ENCODE measurements around the gene HIVEP3. TPM values are rescaled to one million over a fixed set of nuclear protein-coding genes. Genes with fewer than 3 reads are reported as not detected.

Gene HIVEP3
- total RNA-seq, 1 donor from 2014 or later = 5.7 TPM

- DNase-seq = no peak
- intact Hi-C loops (cut with micrococcal nuclease) = loop anchor here (10.0 kb wide), 1 partner anchor 119 kb away; no protein-coding TSS in a partner anchor
- no peaks in the 10 kb centered on the region for H3K36me3 ChIP-seq
- no peak overlapping the region for H3K4me3 ChIP-seq
- no peaks in the 10 kb centered on the region for H3K27me3 ChIP-seq (ENCODE audit: low read depth)
- no peak for TF ChIP-seq CTCF (IDR thresholded peaks at IDR 0.05; ENCODE audit: borderline replicate concordance)
- H3K4me1 ChIP-seq = peaks cover 52% of the 10 kb centered on the region
- H3K9me3 ChIP-seq (replicated peaks) = peaks cover 2% of the 10 kb centered on the region
- peak overlapping the region; percentile 81 for H3K27ac ChIP-seq (replicated peaks)
Measured at GRCh38 chr1:41915786-41916571, 2.7 kb downstream of the HIVEP3 start.

GRCh38 chr1:41914516-41914915 is 4.2 kb downstream of the HIVEP3 start:
- Histone ChIP-seq H3K27ac (replicated peaks) (no peak overlapping the region), H3K4me1 (peaks cover 42% of the 10 kb centered on the region), H3K9me3 (replicated peaks) (peaks cover 5% of the 10 kb centered on the region), H3K36me3 (no peaks in the 10 kb centered on the region), H3K27me3 (ENCODE audit: low read depth) (no peaks in the 10 kb centered on the region), H3K4me3 (no peak overlapping the region)
- intact Hi-C loops (cut with micrococcal nuclease) = loop anchor here (10.0 kb wide), 1 partner anchor 120 kb away; no protein-coding TSS in a partner anchor
- no peak for DNase-seq
- TF ChIP-seq CTCF (IDR thresholded peaks at IDR 0.05; ENCODE audit: borderline replicate concordance) = no peak

- Histone ChIP-seq H3K4me1 (peaks cover 27% of the 10 kb centered on the region), H3K27ac (replicated peaks) (no peak overlapping the region), H3K36me3 (no peaks in the 10 kb centered on the region), H3K9me3 (replicated peaks) (peaks cover 5% of the 10 kb centered on the region), H3K27me3 (ENCODE audit: low read depth) (no peaks in the 10 kb centered on the region), H3K4me3 (no peak overlapping the region)
- no peak for TF ChIP-seq CTCF (IDR thresholded peaks at IDR 0.05; ENCODE audit: borderline replicate concordance)
- no peak for DNase-seq
- intact Hi-C loops (cut with micrococcal nuclease) = loop anchor here (10.0 kb wide), 1 partner anchor 122 kb away; no protein-coding TSS in a partner anchor
Measured at GRCh38 chr1:41913014-41913413, 5.7 kb downstream of the HIVEP3 start.

DNA sequence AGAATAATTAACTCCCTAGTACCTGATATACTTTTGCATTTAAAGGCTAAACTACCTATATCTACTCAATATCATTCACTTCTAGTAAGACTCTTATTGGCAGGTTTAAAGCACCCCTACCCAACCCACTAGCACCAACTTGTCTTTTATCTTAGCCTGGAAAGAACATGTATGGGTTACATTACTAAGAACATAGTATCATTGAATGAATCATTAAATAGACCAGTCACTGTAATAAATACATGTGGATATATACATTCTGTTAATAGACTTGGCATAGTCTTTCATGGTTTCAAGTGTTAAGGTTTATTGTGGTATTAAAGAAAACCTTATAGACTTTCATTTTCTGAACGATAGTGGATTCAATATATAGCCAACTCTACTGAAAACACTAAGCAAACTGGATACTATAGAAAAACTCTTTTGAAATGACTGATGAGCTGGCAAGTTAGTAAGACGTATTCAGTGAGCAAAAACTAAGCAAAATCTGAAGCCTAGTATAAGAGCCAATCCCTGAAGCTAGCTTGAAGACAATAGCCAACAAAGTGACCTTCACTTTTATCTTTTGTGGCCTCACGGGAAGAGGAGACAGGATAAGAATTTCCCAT is 10.3 kb downstream of the HIVEP3 start:
- no peak for DNase-seq
- intact Hi-C loops (cut with micrococcal nuclease) = no loop called here
- Histone ChIP-seq H3K27ac (replicated peaks) (no peak overlapping the region), H3K27me3 (ENCODE audit: low read depth) (no peaks in the 10 kb centered on the region), H3K36me3 (no peaks in the 10 kb centered on the region), H3K4me3 (no peak overlapping the region), H3K4me1 (peaks cover 8% of the 10 kb centered on the region), H3K9me3 (replicated peaks) (peaks cover 5% of the 10 kb centered on the region)
- TF ChIP-seq CTCF (IDR thresholded peaks at IDR 0.05; ENCODE audit: borderline replicate concordance) = no peak

DNA sequence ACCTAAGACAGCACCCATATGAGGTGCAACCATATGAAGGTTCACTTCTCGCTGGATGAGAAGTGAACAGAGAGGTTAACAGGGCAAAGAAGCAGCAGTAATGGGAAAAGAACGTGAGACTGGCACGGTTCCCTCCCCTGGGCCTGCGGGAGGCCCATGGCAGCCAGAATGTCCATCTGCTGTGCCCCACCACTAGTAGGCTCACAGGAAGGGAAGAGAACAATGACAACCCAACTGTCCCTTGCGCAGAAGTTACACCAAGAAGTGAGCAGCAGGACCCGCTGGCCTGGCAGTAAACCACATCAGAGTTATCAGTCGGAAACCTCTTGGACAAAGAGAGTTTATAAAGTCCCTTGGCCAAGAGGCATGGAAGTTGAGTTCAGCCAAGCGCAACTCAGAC is 11.3 kb downstream of the HIVEP3 start:
- Histone ChIP-seq H3K27ac (replicated peaks) (no peak overlapping the region), H3K36me3 (no peaks in the 10 kb centered on the region), H3K27me3 (ENCODE audit: low read depth) (no peaks in the 10 kb centered on the region), H3K4me1 (peaks cover 17% of the 10 kb centered on the region), H3K4me3 (no peak overlapping the region), H3K9me3 (replicated peaks) (peaks cover 5% of the 10 kb centered on the region)
- intact Hi-C loops (cut with micrococcal nuclease) = no loop called here
- no peak for TF ChIP-seq CTCF (IDR thresholded peaks at IDR 0.05; ENCODE audit: borderline replicate concordance)
- no peak for DNase-seq

Data from left ventricle myocardium inferior (tissue), 1 donor.